Hepatocyte (in vitro differentiated cells): ENCODE measurements around the gene FBXO15.

Experiments used
- CTCF ChIP-seq: fragments of 200-600 bp; sonication (generic); IDR thresholded peaks from 2 replicates; pipeline ENCODE4 v1.5.1; 2016; ENCODE audit warnings: antibody characterized with exemption, mild to moderate bottlenecking; ENCODE audit not compliant: poor library complexity
- EZH2 ChIP-seq: fragments of 200-600 bp; sonication (generic); IDR thresholded peaks from 2 replicates; pipeline ENCODE4 v1.6.1; 2016; ENCODE audit warnings: antibody characterized with exemption, mild to moderate bottlenecking, borderline replicate concordance

GRCh38 chr18:74163019-74163660, 15.5 kb upstream of the FBXO15 start:
- no peak for TF ChIP-seq CTCF
- no peak for TF ChIP-seq EZH2
